Thoracic aorta (tissue), 2 donors: Measurements from ENCODE around the gene CHN2. TPM values are rescaled to one million over a fixed set of nuclear protein-coding genes. Genes with fewer than 3 reads are reported as not detected.

Experiments
- ATAC-seq: fragments of 150-250 bp; one replicate; pipeline ENCODE4 v1.8.0; 2017; ENCODE audit warnings: low read depth; ENCODE audit not compliant: insufficient number of reproducible peaks, low FRiP score
- DNase-seq: peaks from one replicate; pipeline ENCODE4 v3.0.0-alpha.2; 2020; ENCODE audit warnings: low spot score
- H3K27ac ChIP-seq, 2 donors: fragments of 200-600 bp; sonication (generic); 1 replicate in 1 of 2; 2 replicates in 1 of 2; pipeline ENCODE4 v1.5.1; 2016; ENCODE audit warnings: mild to moderate bottlenecking in 2 of 2, moderate library complexity in 2 of 2
- H3K27me3 ChIP-seq: fragments of 200-600 bp; sonication (generic); replicated peaks from 2 replicates; pipeline ENCODE4 v1.6.0; 2016; ENCODE audit warnings: mild to moderate bottlenecking; ENCODE audit not compliant: insufficient read depth
- H3K36me3 ChIP-seq: fragments of 200-600 bp; sonication (generic); one replicate; pipeline ENCODE4 v1.5.1; 2016
- H3K4me1 ChIP-seq, 2 donors: fragments of 200-600 bp; sonication (generic); 1 replicate in 1 of 2; 2 replicates in 1 of 2; pipeline versions ENCODE4 v1.5.1 to v1.6.0; 2016; ENCODE audit warnings: low read depth in 2 of 2, mild to moderate bottlenecking in 1 of 2; ENCODE audit not compliant: control insufficient read depth in 1 of 2
- H3K4me3 ChIP-seq: fragments of 200-600 bp; sonication (generic); 2 replicates; pipeline ENCODE4 v1.5.1; 2016; ENCODE audit warnings: mild to moderate bottlenecking
- H3K9me3 ChIP-seq: fragments of 200-600 bp; sonication (generic); 2 replicates; pipeline ENCODE4 v1.5.1; 2016
- CTCF ChIP-seq: fragments of 200-600 bp; sonication (generic); IDR thresholded peaks from one replicate; pipeline ENCODE4 v1.5.1; 2019; ENCODE audit warnings: antibody characterized with exemption
- total RNA-seq, 2 donors: library from RNA; depleted of rRNA; stranded (reverse); fragments of >200 nt; gene quantifications; one replicate each; pipeline versions ENCODE4 v1.1.0 to v1.2.3, GENCODE V29; 2016

CHN2 gene
- total RNA-seq, 2 donors from 2014 or later: 22.6 to 44.7 TPM

- Histone ChIP-seq H3K27ac (no peak overlapping the region), H3K4me3 (no peak overlapping the region), H3K4me1 (no peaks in the 10 kb centered on the region), H3K9me3 (no peaks in the 10 kb centered on the region), H3K27me3 (no peaks in the 10 kb centered on the region), H3K36me3 (no peaks in the 10 kb centered on the region)
- TF ChIP-seq CTCF: no peak
- ATAC-seq: no peak
- no peak for DNase-seq
These were observed 101.8 kb downstream of the CHN2 start for GRCh38 chr7:29296421-29296820.

GRCh38 chr7:29297194-29297890 is 102.8 kb downstream of the CHN2 start:
- Histone ChIP-seq H3K4me3 (no peak overlapping the region), H3K36me3 (no peaks in the 10 kb centered on the region), H3K9me3 (no peaks in the 10 kb centered on the region), H3K4me1 (no peaks in the 10 kb centered on the region), H3K27me3 (no peaks in the 10 kb centered on the region), H3K27ac (no peak overlapping the region)
- TF ChIP-seq CTCF: no peak
- DNase-seq (no peak), ATAC-seq (no peak)

GRCh38 chr7:29299086-29299485 is 104.5 kb downstream of the CHN2 start:
- no peak for DNase-seq
- no peak for ATAC-seq
- Histone ChIP-seq H3K4me1 (no peaks in the 10 kb centered on the region), H3K4me3 (no peak overlapping the region), H3K9me3 (no peaks in the 10 kb centered on the region), H3K36me3 (no peaks in the 10 kb centered on the region), H3K27me3 (no peaks in the 10 kb centered on the region), H3K27ac (no peak overlapping the region)
- TF ChIP-seq CTCF: no peak

DNA sequence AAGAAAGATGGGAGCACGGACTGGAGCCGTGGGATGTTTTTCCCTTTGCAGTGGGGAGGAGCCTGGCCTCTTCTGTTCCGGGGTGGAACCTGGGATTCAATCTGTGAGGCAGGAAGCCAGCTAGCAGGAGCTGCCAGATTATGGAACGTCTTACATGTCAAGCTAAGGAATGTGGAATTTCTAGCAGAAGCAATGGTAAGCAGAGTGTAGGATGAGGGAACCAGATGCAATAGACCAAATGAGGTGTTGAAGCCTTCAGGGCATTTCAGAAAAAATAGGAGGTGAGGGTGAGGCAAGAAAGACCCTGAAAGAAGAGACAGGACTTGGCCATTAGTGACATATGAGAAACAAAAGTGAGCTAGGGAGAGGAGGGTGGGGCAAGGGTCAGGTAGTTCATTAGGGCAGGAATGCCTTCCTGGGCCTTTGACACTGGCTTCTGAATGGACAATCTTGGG is 105.5 kb downstream of the CHN2 start:
- ATAC-seq: no peak
- Histone ChIP-seq H3K4me3 (no peak overlapping the region), H3K9me3 (no peaks in the 10 kb centered on the region), H3K4me1 (no peaks in the 10 kb centered on the region), H3K27me3 (no peaks in the 10 kb centered on the region), H3K27ac (no peak overlapping the region), H3K36me3 (no peaks in the 10 kb centered on the region)
- DNase-seq: no peak
- no peak for TF ChIP-seq CTCF

DNA sequence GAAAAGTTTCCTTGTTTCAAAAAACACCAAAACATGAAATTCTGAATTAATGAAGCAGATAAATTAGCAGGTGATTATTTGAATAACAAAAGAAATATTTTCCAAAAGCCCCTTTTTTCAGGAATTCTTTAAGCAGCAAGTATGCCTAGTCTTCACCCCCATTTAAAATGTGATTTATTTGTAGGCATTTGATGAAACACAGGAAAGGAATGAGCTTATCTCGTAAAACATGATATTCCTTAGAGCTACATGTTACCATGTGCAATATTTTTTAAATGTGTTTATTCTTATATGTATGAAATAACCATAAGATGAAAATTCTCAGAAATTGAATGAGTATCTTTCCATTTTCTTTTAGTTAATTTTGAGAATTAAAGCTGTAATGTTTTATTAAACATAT is 106.1 kb downstream of the CHN2 start:
- no peaks in the 10 kb centered on the region for H3K9me3 ChIP-seq
- DNase-seq: no peak
- no peak for TF ChIP-seq CTCF
- no peak overlapping the region for H3K27ac ChIP-seq
- no peak overlapping the region for H3K4me3 ChIP-seq
- no peaks in the 10 kb centered on the region for H3K4me1 ChIP-seq
- H3K36me3 ChIP-seq: no peaks in the 10 kb centered on the region
- H3K27me3 ChIP-seq: no peaks in the 10 kb centered on the region
- ATAC-seq: no peak
